Keratinocyte (primary cell): ENCODE measurements around the gene DEF6. TPM values are rescaled to one million over a fixed set of nuclear protein-coding genes. Genes with fewer than 3 reads are reported as not detected.

ENCODE experiments used
- DNase-seq: peaks from one replicate; pipeline ENCODE4 v3.0.0-alpha.2; 2011; ENCODE audit warnings: low read depth, missing footprints, low spot score
- FAIRE-seq: peaks from 2 replicates; lab custom pipeline; 2011; peaks lifted over from hg19 to GRCh38; lab: Jason Lieb, UNC
- H2AFZ ChIP-seq: 2 replicates; pipeline ENCODE4 v1.6.0; 2012; ENCODE audit warnings: low read length, control low read depth, inconsistent platforms; ENCODE audit not compliant: control insufficient read depth
- H3K27ac ChIP-seq: 2 replicates; pipeline ENCODE4 v1.5.1; 2011; ENCODE audit warnings: low read length; ENCODE audit not compliant: control insufficient read depth, insufficient read depth
- H3K27me3 ChIP-seq: 3 replicates; pipeline ENCODE4 v1.6.0; 2011; ENCODE audit warnings: low read length; ENCODE audit not compliant: control insufficient read depth, insufficient read depth; ENCODE audit errors: extremely low read depth
- H3K36me3 ChIP-seq, 2 experiments: 2 replicates in 1 of 2; 3 replicates in 1 of 2; pipeline ENCODE4 v1.5.1; 2011; ENCODE audit warnings: low read length in 2 of 2, mild to moderate bottlenecking in 1 of 2; ENCODE audit not compliant: control insufficient read depth in 2 of 2, insufficient read depth in 2 of 2; ENCODE audit errors: extremely low read depth in 1 of 2
- H3K4me1 ChIP-seq: 3 replicates; pipeline ENCODE4 v1.5.1; 2011; ENCODE audit warnings: low read length; ENCODE audit not compliant: control insufficient read depth, insufficient read depth; ENCODE audit errors: extremely low read depth
- H3K4me2 ChIP-seq: 3 replicates; pipeline ENCODE4 v1.6.0; 2011; ENCODE audit warnings: low read depth, low read length; ENCODE audit not compliant: control insufficient read depth, insufficient read depth; ENCODE audit errors: extremely low read depth
- H3K4me3 ChIP-seq, 3 experiments: fragments of 200-600 bp in 1 of 3; sonication (generic) in 1 of 3; 2 replicates in 2 of 3; 3 replicates in 1 of 3; pipeline ENCODE4 v1.5.1; 2011 to 2016; ENCODE audit warnings: low read length in 3 of 3, mild to moderate bottlenecking in 3 of 3, control low read depth in 2 of 3, inconsistent platforms in 1 of 3, low read depth in 1 of 3, mixed read lengths in 1 of 3, mixed run types in 1 of 3, moderate library complexity in 1 of 3; ENCODE audit not compliant: control insufficient read depth in 2 of 3, insufficient read depth in 2 of 3; ENCODE audit errors: extremely low read depth in 1 of 3
- H3K79me2 ChIP-seq: 2 replicates; pipeline ENCODE4 v1.6.0; 2012; ENCODE audit warnings: low read length; ENCODE audit not compliant: control insufficient read depth, insufficient read depth
- H3K9ac ChIP-seq: 3 replicates; pipeline ENCODE4 v1.6.0; 2011; ENCODE audit warnings: low read length; ENCODE audit not compliant: control insufficient read depth, insufficient read depth; ENCODE audit errors: extremely low read depth
- H3K9me1 ChIP-seq: 3 replicates; pipeline ENCODE4 v1.6.0; 2011; ENCODE audit warnings: low read length; ENCODE audit not compliant: control insufficient read depth, insufficient read depth; ENCODE audit errors: extremely low read depth
- H3K9me3 ChIP-seq: 2 replicates; pipeline ENCODE4 v1.5.1; 2012; ENCODE audit warnings: low read depth, low read length; ENCODE audit not compliant: control insufficient read depth
- H4K20me1 ChIP-seq: 3 replicates; pipeline ENCODE4 v1.6.0; 2011; ENCODE audit warnings: low read length; ENCODE audit not compliant: control insufficient read depth, insufficient read depth; ENCODE audit errors: extremely low read depth
- EZH2 ChIP-seq: IDR thresholded peaks from one replicate; pipeline ENCODE4 v1.6.1; 2012; ENCODE audit warnings: inconsistent platforms, mild to moderate bottlenecking, low read length, moderate library complexity
- dilution Hi-C: fragments of 300-500 bp; cut with MboI; formaldehyde crosslinking; loops from one replicate; pipeline ENCODE4 v1.7.0; 2020; ENCODE audit warnings: low sequenced_read_pairs; ENCODE audit not compliant: extremely low pct_ligation_motif_present
- polyA plus RNA-seq, 5 experiments: library from polyadenylated mRNA; depleted of rRNA in 3 of 5; stranded (reverse) in 3 of 5; stranded (forward) in 1 of 5; unstranded in 1 of 5; fragments of >200 nt; gene quantifications; 1 replicate in 1 of 5; 2 replicates in 3 of 5; 3 replicates in 1 of 5; pipeline versions ENCODE4 v1.2.1 to v1.2.3, GENCODE V29; 2011 to 2012; ENCODE audit warnings: missing spikeins in 2 of 5, low read depth in 1 of 5, low replicate concordance in 1 of 5
- TF ChIP-seq, protein P1 (sequence below), 3 experiments: IDR thresholded peaks in 1 of 3; conservative IDR thresholded peaks in 1 of 3; optimal IDR thresholded peaks in 1 of 3; 2 replicates in 2 of 3; 3 replicates in 1 of 3; pipeline versions ENCODE3 to v1.5.1; 2011; ENCODE audit warnings: low read length in 3 of 3, mild to moderate bottlenecking in 3 of 3, moderate library complexity in 2 of 3, control low read depth in 1 of 3, inconsistent platforms in 1 of 3; ENCODE audit not compliant: insufficient read depth in 2 of 3; ENCODE audit errors: extremely low read depth in 1 of 3

The DEF6 gene
- polyA plus RNA-seq, 1 donor (not counting 4 experiments of a cell fraction or from before 2014, with no cell fraction given) = 17.3 TPM

DNA sequence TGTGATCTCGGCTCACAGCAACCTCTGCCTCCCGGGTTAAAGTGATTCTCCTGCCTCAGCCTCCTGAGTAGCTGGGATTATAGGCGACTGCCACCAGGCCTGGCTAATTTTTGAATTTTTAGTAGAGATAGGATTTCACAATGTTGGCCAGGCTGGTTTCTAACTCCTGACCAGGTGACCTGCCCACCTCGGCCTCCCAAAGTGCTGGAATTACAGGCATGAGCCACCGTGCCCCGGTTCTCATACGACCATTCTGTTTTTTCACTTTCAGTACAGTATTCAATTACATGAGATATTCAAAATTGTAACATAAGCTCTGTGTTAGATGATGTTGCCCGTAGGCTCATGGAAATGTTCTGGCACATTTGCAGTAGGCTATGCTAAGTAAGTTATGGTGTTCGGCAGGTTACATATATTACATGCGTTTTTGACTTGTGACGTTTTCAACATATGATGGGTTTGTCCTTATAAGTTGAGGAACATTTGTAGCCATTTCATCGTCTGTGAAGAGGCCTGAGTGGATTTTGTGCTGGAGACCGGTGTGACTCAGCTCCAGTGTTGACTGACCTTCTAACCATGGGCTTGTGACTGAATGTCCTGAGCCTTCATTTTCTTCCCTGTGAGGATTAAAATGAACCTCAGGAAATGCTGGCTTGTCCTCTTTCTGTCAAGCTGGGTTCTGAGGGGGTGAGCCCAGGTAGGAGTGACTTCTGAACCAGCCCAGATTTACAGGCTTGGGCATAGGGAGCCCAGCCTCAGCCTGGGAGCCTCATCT is 56.9 kb downstream of the DEF6 start:
- FAIRE-seq = no peak
- TF ChIP-seq, protein P1, sequence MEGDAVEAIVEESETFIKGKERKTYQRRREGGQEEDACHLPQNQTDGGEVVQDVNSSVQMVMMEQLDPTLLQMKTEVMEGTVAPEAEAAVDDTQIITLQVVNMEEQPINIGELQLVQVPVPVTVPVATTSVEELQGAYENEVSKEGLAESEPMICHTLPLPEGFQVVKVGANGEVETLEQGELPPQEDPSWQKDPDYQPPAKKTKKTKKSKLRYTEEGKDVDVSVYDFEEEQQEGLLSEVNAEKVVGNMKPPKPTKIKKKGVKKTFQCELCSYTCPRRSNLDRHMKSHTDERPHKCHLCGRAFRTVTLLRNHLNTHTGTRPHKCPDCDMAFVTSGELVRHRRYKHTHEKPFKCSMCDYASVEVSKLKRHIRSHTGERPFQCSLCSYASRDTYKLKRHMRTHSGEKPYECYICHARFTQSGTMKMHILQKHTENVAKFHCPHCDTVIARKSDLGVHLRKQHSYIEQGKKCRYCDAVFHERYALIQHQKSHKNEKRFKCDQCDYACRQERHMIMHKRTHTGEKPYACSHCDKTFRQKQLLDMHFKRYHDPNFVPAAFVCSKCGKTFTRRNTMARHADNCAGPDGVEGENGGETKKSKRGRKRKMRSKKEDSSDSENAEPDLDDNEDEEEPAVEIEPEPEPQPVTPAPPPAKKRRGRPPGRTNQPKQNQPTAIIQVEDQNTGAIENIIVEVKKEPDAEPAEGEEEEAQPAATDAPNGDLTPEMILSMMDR (optimal IDR thresholded peaks at IDR 0.05 in 1 of 3, IDR thresholded peaks at IDR 0.05 in 1 of 3, conservative IDR thresholded peaks at IDR 0.05 in 1 of 3; ENCODE audit: extremely low read depth in 1 of 3, insufficient read depth in 2 of 3, low read length in 3 of 3) = no peak
- no peak for TF ChIP-seq EZH2
- Histone ChIP-seq H3K9ac (no peak overlapping the region), H3K27me3 (no peaks in the 10 kb centered on the region), H3K27ac (no peak overlapping the region), H3K36me3 (peaks cover 24 to 29% of the 10 kb centered on the region in 2 experiments), H3K4me1 (peaks cover 1% of the 10 kb centered on the region), H2AFZ (no peak overlapping the region), H3K4me3 (no peak overlapping the region), H3K4me2 (no peak overlapping the region), H3K79me2 (peaks cover 2% of the 10 kb centered on the region), H4K20me1 (no peaks in the 10 kb centered on the region), H3K9me3 (no peaks in the 10 kb centered on the region), H3K9me1 (no peaks in the 10 kb centered on the region)
- no peak for DNase-seq
- dilution Hi-C loops = no loop called here

DNA sequence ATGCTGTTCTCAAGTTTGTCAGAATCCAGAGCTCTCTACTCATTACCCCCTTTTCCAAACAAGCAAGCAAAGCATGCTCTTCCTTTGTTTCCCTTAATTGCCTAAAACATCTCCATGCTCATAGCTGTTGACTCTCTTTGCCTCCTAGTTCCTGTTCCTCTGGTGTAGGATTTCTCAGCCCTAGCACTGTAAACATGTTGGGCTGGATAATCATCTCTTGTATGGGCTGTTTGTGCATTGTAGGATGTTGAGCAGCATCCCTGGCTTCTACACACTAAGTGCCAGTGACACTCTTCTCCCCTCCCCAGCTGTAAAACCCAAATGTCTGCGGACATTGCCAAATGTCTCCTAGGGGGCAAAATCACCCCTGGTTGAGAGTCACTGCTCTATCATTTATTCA is 58.8 kb downstream of the DEF6 start:
- dilution Hi-C loops = no loop called here
- Histone ChIP-seq H3K9me1 (peaks cover 4% of the 10 kb centered on the region), H3K79me2 (peaks cover 6% of the 10 kb centered on the region), H3K4me1 (peaks cover 13% of the 10 kb centered on the region), H3K4me3 (no peak overlapping the region), H3K36me3 (peaks cover 24 to 30% of the 10 kb centered on the region in 2 experiments), H3K27ac (no peak overlapping the region), H3K4me2 (no peak overlapping the region), H3K9me3 (no peaks in the 10 kb centered on the region), H4K20me1 (no peaks in the 10 kb centered on the region), H3K27me3 (no peaks in the 10 kb centered on the region), H3K9ac (no peak overlapping the region), H2AFZ (no peak overlapping the region)
- TF ChIP-seq EZH2 = no peak
- DNase-seq (no peak), FAIRE-seq (no peak)
